Measurements from ENCODE around the gene ZDHHC11B. TPM values are rescaled to one million over a fixed set of nuclear protein-coding genes. Genes with fewer than 3 reads are reported as not detected.
A peak's percentile ranks its signal among the peaks of the same experiment; 100 is the strongest.
"Not testable (repeated sequence)": the region's sequence is repeated elsewhere in the genome, so short reads cannot be mapped to it uniquely, and the experiment has no call there.

ZDHHC11B gene
- total RNA-seq, 4 donors from 2014 or later = 1.1 to 5.5 (median 3.5) TPM

DNA sequence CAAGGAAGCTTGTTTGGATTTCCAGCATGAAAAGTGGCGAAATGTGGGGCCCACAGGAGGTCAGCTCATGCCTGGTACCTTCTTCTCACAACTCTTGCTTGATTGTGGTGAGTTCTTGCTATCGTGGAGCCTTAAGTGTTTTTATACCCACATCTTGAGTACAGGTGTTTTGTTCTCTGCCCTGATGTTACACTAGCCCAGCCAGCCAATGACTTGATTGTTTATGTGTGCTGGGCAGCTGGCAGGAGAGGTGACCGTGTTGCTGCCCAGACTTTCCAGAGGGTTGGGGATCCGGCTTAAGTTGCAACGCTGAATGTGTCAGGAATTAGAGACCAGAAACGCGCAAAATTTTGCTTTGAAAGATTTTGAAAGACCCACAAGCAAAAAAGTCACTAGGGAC lies 67.4 kb downstream of the ZDHHC11B start:
- no peak for ATAC-seq (ENCODE audit: low FRiP score)
- DNase-seq (ENCODE audit: low spot score) = no peak
- TF ChIP-seq, protein P1, sequence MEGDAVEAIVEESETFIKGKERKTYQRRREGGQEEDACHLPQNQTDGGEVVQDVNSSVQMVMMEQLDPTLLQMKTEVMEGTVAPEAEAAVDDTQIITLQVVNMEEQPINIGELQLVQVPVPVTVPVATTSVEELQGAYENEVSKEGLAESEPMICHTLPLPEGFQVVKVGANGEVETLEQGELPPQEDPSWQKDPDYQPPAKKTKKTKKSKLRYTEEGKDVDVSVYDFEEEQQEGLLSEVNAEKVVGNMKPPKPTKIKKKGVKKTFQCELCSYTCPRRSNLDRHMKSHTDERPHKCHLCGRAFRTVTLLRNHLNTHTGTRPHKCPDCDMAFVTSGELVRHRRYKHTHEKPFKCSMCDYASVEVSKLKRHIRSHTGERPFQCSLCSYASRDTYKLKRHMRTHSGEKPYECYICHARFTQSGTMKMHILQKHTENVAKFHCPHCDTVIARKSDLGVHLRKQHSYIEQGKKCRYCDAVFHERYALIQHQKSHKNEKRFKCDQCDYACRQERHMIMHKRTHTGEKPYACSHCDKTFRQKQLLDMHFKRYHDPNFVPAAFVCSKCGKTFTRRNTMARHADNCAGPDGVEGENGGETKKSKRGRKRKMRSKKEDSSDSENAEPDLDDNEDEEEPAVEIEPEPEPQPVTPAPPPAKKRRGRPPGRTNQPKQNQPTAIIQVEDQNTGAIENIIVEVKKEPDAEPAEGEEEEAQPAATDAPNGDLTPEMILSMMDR (IDR thresholded peaks at IDR 0.05) = no peak

DNA sequence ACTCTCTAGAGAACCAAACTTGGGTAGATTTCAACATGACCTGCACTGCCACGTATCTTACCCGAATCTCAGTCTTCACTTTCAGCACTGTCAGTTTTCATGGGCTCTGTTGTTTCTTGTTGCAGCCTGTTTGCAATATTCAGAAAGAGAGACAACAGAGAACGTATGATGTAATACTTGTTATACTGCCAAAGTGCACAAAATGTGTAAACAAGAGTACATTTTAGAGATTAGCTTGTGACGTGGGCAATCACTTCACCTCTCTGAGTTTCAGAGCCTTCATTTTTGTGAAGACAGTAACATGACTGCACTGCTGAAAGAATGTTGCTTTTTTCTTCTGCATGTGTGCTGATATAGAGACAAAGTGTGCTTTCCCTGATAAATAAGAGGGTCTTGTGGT lies 67.8 kb downstream of the ZDHHC11B start:
- ATAC-seq (ENCODE audit: low FRiP score) = peak; percentile 34
- DNase-seq (ENCODE audit: low spot score) = not testable (repeated sequence)

- DNase-seq (ENCODE audit: low spot score); ATAC-seq (ENCODE audit: low FRiP score): not testable (repeated sequence)
These were observed 68.9 kb downstream of the ZDHHC11B start for GRCh38 chr5:715636-716035.

DNA sequence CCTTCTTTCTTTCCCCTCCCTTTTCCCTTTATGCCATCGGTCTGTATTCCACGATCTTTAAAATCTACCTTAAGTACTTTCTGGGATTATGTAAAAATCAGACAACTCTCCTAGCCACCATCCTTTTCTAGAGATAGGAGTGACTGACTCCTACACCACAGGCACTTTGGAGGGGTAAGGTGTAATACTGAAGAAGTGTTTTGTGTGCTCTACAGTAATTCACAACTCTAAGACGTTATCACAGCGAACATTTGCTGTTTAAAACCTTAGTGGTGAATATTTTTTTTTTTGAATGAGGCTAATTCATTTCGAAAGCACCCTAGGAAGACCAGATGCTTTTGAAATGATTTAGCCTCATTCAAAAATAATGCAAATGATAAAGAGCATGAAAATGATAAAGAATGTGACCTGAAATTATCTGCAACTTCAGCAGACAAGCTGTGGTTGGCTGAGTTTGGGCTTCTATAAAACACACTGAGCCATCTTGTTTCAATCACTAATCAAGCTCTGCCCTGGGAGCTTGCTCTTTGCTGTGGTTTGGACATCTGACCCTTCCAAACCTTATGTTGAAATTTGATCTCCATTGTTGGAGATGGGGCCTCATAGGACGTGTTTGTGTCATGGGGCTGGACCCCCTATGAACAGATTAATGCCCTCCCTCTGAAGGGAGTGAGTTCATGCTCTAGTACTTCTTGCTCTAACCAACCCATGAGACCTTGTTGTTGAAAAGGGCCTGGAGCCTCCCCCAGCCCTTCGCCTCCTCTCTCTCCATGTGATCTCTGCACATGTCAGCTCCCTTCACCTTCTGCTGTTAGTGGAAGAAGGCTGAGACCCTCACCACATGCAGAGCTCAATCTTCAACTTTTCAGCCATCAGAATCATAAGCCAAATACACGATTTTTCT lies 70.1 kb downstream of the ZDHHC11B start:
- ATAC-seq (ENCODE audit: low FRiP score); DNase-seq (ENCODE audit: low spot score): not testable (repeated sequence)

DNA sequence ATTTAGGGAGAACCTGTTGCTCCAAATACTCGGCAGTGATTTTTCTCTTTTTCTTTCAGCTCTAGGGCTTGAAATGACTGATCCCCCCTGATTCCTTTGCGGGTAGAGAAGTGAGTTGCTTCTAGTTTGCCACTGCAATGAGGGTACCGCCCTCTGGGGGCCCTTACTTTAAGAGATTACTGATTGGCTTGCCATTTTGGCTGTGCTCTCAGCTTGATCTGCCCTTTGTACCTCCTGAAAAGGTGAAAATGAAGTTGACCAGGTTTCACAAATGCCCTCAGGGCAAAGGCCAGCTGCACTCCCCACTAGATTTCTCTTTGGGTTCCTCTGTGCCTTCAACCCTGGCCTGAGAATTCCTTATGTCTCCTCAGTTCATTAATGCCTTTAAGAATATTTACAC lies 70.8 kb downstream of the ZDHHC11B start:
- not testable (repeated sequence) for ATAC-seq (ENCODE audit: low FRiP score); DNase-seq (ENCODE audit: low spot score)

DNA sequence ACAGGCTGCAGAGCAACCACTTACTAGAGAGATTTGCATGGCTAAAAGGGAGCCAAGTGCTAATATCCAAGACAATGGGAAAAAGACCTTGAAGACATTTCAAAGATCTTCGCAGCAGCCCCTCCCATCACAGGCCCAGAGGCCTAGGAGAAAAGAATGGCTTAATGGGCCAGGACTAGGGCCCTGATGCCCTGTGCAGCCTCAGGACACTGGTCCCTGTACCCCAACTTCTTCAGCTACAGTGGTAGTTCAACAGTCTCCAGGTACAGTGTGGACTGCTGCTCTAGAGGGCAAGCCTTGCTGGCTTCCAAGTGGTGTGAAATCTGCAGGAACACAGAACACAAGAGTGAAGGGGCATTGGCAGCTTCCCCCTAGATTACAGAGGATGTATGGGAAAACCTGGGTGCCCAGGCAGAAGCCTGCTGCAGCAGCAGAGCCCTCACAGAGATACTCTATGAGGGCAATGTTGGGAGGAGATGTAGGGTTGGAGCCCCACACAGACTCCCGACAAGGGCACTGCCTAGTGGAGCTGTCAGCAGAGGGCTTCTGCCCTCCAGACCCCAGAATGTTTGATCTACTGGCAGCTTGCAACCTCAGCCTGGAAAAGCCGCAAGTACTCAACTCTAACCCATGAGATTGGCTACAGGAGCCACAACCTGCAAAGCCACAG lies 75.5 kb downstream of the ZDHHC11B start:
- peak; percentile 54 for ATAC-seq (ENCODE audit: low FRiP score)
- not testable (repeated sequence) for DNase-seq (ENCODE audit: low spot score)

- ATAC-seq (ENCODE audit: low FRiP score); DNase-seq (ENCODE audit: low spot score): not testable (repeated sequence)
These were observed 76.2 kb downstream of the ZDHHC11B start for GRCh38 chr5:708374-708773.

- ATAC-seq (ENCODE audit: low FRiP score); DNase-seq (ENCODE audit: low spot score): not testable (repeated sequence)
These were observed 78.4 kb downstream of the ZDHHC11B start for GRCh38 chr5:706127-706526.

- ATAC-seq (ENCODE audit: low FRiP score) = not testable (repeated sequence)
These were observed 87.5 kb downstream of the ZDHHC11B start for GRCh38 chr5:696753-697702.

DNA sequence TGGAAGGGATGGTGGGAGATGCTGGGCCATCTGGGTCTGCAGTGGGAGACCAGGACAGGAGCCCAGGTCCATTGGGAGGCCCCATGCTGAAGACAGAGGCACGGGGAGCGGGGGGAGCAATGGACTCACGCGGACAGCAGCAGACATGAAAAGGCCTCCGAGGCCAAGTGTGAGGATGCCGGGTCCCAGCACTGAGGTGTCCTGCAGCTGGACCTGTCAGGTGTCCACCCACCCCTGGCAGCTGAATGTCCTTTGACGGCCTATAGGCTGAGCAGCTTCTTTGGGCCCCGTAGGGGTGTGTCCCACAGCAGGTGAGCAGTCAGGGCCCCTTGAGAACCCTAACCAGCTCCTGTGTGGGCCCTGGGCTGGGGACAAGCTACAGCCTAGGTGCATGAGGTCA lies 88.3 kb downstream of the ZDHHC11B start:
- DNase-seq (ENCODE audit: low spot score); ATAC-seq (ENCODE audit: low FRiP score): not testable (repeated sequence)

More at GRCh38 chr5:696753-697702, 87.5 kb downstream of the ZDHHC11B start:
- DNase-seq (ENCODE audit: low spot score) = not testable (repeated sequence)

- not testable (repeated sequence) for DNase-seq (ENCODE audit: low spot score); ATAC-seq (ENCODE audit: low FRiP score)
These were observed 89.1 kb downstream of the ZDHHC11B start for GRCh38 chr5:695475-695874.

GRCh38 chr5:694042-694431 lies 90.5 kb downstream of the ZDHHC11B start:
- DNase-seq (ENCODE audit: low spot score) = not testable (repeated sequence)

GRCh38 chr5:693271-694041 lies 91.1 kb downstream of the ZDHHC11B start, which contains the start of gene TPPP:
TPPP (minus strand) TSS chr5:693352; CDS start chr5:678060, 15,292 bp downstream.
- DNase-seq (ENCODE audit: low spot score) (peak; percentile 85), ATAC-seq (ENCODE audit: low FRiP score) (peak; percentile 90)

More at GRCh38 chr5:694042-694431, 90.5 kb downstream of the ZDHHC11B start:
- ATAC-seq (ENCODE audit: low FRiP score) = not testable (repeated sequence)

- DNase-seq (ENCODE audit: low spot score) (peak; percentile 16), ATAC-seq (ENCODE audit: low FRiP score) (peak; percentile 20)
These were observed 91.9 kb downstream of the ZDHHC11B start for GRCh38 chr5:692529-693041.
